GM12872 (cell line): ENCODE data around the gene ILRUN.

Source experiments
- TF ChIP-seq, protein P1 (sequence below): IDR thresholded peaks from 3 replicates; pipeline ENCODE4 v1.5.1; 2011; ENCODE audit warnings: low read depth, mild to moderate bottlenecking, low read length, moderate library complexity; ENCODE audit not compliant: insufficient read depth

The ILRUN gene

DNA sequence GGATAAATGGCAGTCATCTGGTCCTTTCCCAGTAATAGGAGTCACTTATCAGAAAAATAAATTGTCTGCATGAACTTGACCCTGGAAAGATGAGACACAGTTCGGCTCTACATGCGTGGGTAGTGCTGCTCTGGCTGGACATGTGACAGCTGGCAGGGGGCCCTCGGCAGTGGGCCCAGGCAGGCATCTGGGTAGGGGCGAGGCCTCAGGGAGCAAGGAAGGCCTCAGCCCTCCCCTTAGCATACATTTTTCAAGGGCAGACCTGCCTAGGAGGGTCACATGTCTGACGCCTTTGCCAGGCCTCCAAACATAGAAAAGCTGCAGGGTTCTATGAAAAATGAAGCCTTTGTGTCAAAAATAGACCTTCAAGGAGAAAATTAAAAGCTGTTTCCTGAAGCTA is 12.8 kb upstream of the ILRUN start:
- TF ChIP-seq, protein P1, sequence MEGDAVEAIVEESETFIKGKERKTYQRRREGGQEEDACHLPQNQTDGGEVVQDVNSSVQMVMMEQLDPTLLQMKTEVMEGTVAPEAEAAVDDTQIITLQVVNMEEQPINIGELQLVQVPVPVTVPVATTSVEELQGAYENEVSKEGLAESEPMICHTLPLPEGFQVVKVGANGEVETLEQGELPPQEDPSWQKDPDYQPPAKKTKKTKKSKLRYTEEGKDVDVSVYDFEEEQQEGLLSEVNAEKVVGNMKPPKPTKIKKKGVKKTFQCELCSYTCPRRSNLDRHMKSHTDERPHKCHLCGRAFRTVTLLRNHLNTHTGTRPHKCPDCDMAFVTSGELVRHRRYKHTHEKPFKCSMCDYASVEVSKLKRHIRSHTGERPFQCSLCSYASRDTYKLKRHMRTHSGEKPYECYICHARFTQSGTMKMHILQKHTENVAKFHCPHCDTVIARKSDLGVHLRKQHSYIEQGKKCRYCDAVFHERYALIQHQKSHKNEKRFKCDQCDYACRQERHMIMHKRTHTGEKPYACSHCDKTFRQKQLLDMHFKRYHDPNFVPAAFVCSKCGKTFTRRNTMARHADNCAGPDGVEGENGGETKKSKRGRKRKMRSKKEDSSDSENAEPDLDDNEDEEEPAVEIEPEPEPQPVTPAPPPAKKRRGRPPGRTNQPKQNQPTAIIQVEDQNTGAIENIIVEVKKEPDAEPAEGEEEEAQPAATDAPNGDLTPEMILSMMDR = no peak

DNA sequence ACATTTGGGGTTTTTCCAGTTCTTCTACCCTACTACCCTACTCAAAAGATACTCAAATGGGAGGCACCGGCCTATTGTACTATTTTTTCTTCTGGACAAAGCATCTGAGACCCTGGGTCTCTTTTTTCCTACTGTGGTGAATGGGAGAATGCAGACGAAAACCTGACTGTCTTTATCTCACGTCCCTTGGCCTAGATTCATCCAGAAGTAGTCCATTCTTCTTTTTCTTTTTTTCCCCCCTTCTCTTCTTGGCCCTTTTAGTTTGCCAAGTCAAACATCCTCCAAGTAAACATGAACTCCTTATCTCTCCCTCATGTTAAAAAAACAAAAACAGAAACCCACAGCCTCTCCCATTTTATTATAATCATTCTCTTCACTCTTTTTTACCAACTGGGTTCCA is 8.7 kb upstream of the ILRUN start:
- TF ChIP-seq, protein P1 = no peak

DNA sequence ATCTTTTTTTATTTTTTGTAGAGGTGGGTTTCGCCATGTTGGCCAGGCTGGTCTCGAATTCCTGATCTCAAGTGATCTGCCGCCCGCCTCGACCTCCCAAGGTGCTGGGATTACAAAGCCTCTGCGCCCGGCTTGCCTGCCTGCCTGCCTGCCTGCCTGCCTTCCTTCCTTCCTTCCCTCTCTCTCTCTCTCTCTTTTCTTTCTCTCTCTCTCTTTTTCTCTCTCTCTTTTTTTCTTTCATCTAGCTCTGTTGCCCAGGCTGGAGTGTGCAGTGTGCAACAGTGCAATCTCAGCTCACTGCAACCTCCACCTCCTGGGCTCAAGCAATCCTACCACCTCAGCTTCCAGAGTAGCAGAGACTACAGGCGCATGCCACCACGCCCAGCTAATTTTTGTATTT is 4.6 kb upstream of the ILRUN start:
- TF ChIP-seq, protein P1 = no peak

DNA sequence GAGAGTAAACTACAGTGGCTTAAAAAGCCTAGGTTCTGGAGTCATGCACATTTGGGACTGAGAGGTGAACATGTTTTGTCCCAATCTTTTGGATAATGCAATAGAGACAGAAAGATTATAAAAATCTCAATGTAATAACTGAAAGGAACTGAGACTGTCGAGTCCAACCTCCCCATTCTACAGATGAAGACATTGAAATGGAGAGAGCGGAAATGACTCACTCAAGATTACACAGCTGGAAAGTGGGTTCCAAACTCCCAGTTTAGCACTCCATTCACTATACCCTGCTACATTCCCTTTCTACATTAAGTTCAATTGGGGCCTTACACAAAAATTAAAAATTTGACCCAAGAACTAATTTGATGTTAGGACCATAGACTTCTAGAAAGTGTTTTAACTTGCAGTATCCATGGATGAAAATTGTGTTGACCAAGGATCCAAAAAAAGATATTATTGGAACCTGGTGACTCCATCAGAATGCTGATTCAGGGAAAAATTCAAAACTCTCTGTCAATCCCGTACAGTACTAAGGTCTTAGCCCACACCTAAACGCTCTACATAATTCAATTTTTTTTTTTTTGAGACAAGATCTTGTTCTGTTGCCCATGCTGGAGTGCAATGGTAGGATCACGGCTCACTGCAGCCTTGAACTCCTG is 1.5 kb upstream of the ILRUN start:
- TF ChIP-seq, protein P1 = no peak

DNA sequence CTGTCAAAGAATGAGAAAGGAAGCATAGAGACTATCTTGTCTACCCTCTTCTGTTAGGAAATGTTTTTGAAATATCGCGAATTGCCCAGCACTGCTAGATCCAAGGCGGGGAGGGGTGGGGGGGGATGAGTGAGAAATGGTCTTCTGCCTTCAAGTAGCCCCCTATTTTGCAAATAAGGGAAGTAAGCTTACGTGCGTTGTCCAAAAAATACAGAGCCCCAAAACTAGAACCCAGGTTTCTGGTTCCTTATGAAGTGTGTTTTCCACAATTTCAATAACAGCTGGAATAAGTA is 923 bp upstream of the ILRUN start:
- TF ChIP-seq, protein P1 = no peak

DNA sequence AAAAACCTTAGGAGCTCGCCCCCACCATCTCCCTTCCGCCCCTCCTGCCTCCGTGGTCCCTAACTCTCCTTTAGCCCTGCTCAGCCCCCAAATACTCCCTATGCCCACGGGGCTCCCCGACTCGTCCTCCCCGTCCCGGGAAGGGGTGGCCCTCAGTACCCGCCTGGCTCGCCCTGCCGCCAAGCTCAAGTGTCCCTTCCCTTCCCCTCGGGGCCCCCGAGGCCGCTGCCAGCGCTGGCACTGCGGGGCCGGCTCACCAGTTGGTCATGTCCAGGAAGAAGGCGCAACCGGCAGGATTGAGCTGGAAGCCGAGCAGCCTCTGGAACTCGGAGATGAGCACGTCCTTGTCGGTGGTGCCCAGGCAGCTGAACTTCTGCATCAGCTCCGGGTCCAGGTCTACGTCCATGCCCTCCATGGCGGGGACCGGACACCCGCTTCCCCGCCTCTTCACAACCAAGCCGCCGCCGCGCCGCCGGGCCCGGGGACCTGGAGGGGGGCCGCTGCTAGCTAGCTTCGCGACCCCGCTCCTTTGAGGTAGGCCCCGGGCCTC is 303 bp downstream of the ILRUN start:
- TF ChIP-seq, protein P1 = no peak

DNA sequence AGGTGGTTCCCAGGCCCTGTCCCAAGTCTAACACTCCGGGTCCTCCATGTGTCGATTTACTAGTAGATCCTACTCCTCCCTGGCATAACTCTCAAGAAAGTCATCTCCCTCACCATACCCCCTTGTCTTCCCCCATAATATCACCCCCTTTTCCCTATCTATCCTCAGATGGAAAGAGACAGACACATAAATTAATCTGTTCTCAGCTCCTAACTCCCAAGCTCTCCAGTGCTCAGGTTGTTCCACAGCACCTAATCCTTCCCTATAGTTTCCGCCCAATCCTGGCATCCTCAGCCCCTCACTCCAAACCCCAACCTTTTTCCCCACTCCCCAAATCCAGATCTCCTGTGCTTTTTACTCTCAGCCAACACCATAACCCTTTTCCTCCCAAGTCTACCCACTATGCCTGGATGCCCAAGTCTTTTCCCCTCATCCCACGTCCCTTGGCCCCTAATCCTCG is 808 bp downstream of the ILRUN start:
- TF ChIP-seq, protein P1 = no peak
